ENCODE data around the gene ATRN.

The ATRN gene

DNA sequence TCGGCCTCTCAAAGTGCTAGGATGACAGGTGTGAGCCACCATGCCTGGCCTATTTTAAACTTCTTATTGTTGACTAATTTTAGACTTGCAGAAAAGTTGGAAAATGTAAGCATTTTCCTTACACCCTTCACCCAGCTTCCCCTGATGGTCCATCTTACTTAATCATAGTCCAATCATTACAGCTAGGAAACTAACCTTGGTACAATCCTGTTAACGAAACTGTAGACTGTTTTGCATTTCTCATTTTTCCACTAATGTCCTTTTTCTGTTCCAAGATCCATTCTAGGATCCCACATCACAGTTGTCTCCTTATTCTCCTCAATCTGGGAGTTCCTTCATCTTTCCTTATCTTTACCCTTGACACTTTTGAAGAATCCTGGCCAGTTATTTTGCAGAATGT lies 193.0 kb downstream of the ATRN start:
- H3K27ac ChIP-seq = no peak overlapping the region
- no peak for TF ChIP-seq ZFX (IDR thresholded peaks at IDR 0.05)
- TF ChIP-seq, protein P1, sequence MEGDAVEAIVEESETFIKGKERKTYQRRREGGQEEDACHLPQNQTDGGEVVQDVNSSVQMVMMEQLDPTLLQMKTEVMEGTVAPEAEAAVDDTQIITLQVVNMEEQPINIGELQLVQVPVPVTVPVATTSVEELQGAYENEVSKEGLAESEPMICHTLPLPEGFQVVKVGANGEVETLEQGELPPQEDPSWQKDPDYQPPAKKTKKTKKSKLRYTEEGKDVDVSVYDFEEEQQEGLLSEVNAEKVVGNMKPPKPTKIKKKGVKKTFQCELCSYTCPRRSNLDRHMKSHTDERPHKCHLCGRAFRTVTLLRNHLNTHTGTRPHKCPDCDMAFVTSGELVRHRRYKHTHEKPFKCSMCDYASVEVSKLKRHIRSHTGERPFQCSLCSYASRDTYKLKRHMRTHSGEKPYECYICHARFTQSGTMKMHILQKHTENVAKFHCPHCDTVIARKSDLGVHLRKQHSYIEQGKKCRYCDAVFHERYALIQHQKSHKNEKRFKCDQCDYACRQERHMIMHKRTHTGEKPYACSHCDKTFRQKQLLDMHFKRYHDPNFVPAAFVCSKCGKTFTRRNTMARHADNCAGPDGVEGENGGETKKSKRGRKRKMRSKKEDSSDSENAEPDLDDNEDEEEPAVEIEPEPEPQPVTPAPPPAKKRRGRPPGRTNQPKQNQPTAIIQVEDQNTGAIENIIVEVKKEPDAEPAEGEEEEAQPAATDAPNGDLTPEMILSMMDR (conservative IDR thresholded peaks at IDR 0.05) = no peak

GRCh38 chr20:3667434-3668037 lies 196.7 kb downstream of the ATRN start:
- TF ChIP-seq, protein P1 (conservative IDR thresholded peaks at IDR 0.05) = no peak
- TF ChIP-seq ZFX (IDR thresholded peaks at IDR 0.05) = no peak
- H3K27ac ChIP-seq = no peak overlapping the region

DNA sequence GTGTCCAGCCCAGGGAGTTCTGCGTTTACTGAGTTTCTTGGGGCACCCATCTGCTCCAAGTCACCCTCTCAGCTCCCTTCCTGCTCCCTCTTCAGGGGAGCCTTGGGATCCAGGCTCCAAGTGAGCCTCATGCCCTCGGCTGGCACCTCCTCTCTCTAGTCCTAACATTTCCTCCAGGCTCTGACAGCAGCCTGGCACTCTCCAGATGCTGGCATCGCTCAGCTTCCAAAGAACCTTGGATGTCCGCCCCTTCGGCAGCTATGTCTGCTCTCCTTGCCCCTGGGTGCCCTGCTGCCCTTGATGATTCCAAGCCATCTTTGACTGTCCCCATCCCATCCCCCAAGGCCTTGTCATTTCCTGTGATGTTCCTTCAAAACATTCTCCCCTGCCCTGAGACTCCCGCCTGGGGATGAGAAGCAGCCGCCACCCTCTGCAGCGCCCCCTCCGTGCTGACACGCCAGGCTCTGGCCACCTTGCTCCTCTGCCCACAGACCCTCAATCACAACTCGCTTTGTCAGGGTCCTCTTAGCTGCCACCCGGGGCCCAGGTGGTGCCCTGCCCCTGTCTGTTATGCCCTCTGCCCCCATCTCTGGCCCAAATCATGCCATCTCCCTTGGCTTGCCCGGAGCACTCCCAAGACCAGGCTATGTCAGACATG lies 199.0 kb downstream of the ATRN start:
- TF ChIP-seq, protein P1 (conservative IDR thresholded peaks at IDR 0.05) = no peak
- no peak for TF ChIP-seq ZFX (IDR thresholded peaks at IDR 0.05)
- H3K27ac ChIP-seq = no peak overlapping the region

DNA sequence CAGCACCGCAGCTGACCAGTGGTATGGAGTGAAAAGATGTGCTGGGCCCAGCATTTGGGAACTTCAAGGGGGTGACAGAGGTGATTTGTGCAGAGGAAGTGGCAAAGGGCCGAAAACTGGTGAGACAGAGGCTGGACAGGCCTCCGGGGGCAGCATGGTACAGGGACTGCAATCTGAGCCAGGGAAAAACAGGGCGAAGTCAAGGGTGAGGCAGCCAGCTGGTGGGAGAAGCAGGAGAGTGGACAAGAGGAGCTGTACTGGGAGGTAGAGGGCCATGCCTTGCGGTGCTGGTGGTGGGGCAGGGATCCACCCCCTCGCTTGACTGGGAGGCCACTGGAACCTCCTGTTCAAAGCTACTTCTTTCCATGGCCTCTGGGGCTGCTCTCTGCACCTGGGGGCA lies 199.7 kb downstream of the ATRN start:
- no peak overlapping the region for H3K27ac ChIP-seq
- TF ChIP-seq ZFX (IDR thresholded peaks at IDR 0.05) = no peak
- TF ChIP-seq, protein P1 (conservative IDR thresholded peaks at IDR 0.05) = no peak

GRCh38 chr20:3670945-3671344 lies 200.1 kb downstream of the ATRN start:
- H3K27ac ChIP-seq = no peak overlapping the region
- no peak for TF ChIP-seq ZFX (IDR thresholded peaks at IDR 0.05)
- TF ChIP-seq, protein P1 (conservative IDR thresholded peaks at IDR 0.05) = no peak

DNA sequence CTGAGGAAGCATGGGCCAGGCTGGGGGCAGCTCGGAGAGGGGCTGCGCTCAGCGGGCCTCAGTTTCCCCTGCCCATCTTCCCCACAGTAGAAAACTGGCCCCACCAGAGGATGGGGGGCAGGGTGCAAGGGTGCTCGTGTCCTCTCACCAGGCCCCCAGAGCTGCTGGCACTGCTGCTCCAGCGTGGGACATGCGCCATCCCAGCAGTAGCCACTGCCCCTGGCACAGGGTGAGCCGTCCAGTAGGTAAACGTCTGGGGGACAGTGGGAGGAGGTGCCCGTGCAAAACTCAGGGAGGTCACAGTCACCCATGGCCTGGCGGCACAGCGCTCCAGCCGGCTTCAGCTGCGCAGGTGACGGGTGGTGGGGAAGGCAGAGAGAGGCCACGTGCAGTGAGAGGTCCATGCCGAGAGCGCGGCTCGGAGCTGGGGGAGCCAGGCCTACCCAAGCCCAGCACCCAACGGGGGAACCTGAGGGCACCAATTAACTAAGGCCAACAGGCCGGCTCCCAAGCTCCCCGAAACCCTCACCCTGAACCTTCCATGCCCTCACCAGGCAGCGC lies 201.2 kb downstream of the ATRN start:
- TF ChIP-seq, protein P1 (conservative IDR thresholded peaks at IDR 0.05) = no peak
- no peak for TF ChIP-seq ZFX (IDR thresholded peaks at IDR 0.05)
- no peak overlapping the region for H3K27ac ChIP-seq

DNA sequence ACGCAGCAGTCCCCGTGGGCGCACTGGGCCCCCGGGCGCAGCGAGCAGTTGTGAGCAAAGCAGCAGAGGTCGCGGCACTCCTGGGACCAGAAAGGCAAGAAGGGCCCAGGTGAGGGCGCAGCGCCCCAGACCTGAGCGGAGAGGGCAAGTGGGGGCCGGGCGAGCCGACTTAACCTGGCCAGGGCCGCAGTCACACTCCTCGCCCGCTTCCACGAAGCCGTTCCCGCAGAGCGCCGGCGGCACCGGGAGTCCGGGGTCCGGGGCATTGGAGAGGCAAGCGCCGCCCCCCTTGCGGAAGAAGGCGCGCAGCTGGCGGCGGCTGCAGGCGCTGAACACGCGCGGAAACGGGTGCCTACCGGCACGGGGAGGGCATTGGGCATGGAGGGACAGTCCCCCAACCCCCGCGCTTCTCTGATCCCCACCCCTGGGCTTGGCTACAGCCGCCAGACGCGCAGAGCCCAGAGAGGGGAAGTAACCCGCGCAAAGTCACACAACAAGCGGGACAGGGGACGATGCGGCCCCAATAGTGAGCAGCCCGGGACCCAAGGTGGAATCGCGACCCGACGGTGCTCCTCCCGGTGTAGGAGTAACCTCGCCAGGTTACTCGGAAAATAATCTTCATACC lies 201.8 kb downstream of the ATRN start:
- no peak for TF ChIP-seq ZFX (IDR thresholded peaks at IDR 0.05)
- TF ChIP-seq, protein P1 (conservative IDR thresholded peaks at IDR 0.05) = no peak
- no peak overlapping the region for H3K27ac ChIP-seq

All from C4-2B (cell line).